AG10803 (cell line): ENCODE measurements around the gene KCNIP4.

Source experiments
- DNase-seq: peaks from one replicate; pipeline ENCODE4 v3.0.0; 2010; ENCODE audit warnings: low read depth
- H3K4me3 ChIP-seq: 2 replicates; pipeline ENCODE4 v1.5.1; 2011; ENCODE audit warnings: mild to moderate bottlenecking, low read length, control low read depth
- TF ChIP-seq, protein P1 (sequence below): conservative IDR thresholded peaks from 2 replicates; pipeline ENCODE4 v1.5.1; 2011; ENCODE audit warnings: mild to moderate bottlenecking, low read length, control low read depth, inconsistent platforms

Gene KCNIP4

DNA sequence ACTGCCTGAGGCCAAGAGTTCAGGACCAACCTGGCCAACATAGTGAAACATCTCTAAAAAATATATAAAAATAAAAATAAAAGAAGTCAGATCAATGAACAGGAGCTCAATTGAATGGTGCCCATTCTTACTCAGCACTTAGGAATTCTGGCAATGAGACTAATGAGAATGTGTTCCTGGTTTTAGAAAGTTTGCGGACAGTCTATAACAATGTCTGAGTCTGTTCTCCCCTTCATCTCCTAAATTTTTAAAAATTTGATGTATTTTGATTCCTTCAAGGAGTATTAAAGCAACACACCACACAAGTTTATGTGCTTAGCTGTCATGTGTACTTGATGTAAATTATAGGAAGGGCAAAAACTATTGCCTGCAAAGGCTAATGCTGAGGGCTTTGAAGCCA, 30.6 kb upstream of the KCNIP4 start:
- H3K4me3 ChIP-seq, result no peak overlapping the region
- TF ChIP-seq, protein P1, sequence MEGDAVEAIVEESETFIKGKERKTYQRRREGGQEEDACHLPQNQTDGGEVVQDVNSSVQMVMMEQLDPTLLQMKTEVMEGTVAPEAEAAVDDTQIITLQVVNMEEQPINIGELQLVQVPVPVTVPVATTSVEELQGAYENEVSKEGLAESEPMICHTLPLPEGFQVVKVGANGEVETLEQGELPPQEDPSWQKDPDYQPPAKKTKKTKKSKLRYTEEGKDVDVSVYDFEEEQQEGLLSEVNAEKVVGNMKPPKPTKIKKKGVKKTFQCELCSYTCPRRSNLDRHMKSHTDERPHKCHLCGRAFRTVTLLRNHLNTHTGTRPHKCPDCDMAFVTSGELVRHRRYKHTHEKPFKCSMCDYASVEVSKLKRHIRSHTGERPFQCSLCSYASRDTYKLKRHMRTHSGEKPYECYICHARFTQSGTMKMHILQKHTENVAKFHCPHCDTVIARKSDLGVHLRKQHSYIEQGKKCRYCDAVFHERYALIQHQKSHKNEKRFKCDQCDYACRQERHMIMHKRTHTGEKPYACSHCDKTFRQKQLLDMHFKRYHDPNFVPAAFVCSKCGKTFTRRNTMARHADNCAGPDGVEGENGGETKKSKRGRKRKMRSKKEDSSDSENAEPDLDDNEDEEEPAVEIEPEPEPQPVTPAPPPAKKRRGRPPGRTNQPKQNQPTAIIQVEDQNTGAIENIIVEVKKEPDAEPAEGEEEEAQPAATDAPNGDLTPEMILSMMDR, result no peak
- DNase-seq, result no peak

DNA sequence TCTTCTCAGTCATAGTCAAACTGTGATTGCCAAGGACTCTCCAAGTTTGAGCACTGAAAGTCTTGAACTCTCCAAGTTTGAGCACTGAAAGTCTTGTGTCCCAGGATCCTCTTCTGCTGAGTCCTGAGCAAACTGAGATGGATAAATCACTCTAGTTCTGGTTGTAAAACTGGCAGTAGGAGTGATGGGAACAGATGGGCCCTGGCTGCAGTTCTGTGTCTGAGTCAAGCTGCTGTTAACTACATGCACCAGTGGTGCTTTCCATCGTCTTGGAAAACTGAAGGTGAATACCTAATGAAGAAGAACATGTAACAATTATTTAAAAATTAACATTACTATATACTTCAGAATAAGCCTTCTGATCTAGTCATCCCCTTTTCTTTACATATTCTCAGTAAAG, 27.6 kb upstream of the KCNIP4 start:
- no peak overlapping the region for H3K4me3 ChIP-seq
- TF ChIP-seq, protein P1, result no peak
- DNase-seq, result no peak

DNA sequence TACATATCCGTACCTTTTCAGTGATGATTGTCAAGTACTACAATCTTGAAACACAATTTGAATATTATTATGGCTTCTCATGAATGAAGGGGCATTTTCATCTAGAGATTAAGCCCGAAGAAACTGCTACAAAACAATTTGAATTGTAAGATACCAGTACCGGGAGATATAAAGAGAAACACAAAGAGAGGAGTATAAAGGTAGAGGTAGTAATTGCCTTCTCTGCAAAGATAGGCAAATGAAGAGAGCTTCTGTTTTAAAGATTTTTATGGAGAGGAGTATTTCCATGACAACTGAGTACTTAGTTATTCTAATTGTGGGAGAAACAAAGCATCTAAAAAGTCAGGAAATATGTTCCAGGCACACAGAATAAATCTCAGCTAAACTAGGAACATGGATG, 25.3 kb upstream of the KCNIP4 start:
- TF ChIP-seq, protein P1, result no peak
- DNase-seq, result no peak
- no peak overlapping the region for H3K4me3 ChIP-seq

DNA sequence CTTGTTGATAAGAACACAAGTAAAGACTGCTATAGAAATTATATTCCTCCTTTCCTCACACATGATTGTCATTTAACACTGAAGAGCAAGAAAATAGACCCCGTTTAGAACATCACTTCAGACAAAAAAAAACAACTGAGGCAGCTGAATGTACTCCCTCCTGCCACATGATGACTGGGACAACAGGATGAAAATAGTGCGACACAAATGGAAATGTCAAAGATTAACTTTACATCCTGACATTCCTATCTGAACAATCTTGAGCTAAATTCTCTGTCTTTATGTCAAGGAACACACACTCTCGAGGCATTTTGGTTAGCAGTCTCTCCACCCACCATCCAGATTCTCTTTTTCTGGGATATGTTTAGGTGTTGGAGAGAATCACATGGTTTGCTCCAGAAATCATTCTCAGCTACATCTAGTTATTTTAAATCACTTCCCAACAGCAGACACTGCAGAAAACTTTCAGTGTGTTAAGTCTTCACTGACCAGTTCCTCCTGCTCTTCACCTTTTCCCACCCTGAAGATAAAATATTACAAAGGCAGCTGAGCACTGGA, 16.3 kb upstream of the KCNIP4 start:
- H3K4me3 ChIP-seq, result no peak overlapping the region
- TF ChIP-seq, protein P1, result no peak
- no peak for DNase-seq

DNA sequence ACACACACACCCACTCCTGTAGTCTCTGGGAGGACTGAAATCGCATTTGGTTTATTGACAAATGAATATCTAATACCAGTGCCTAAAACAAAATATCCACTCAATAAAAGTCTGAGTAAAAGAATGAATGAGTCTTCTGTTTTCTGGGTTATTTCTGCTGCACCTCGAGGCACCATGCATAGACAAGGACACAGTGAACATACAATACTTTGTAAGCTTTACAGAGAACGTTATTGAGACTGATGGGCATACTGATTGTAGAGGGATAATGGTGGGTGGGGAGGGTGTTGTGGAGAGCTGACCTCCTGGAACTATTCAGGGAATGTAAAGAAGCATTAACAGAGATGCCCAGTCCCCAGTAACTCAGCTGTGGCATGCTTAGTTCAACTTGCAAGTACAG, 14.1 kb upstream of the KCNIP4 start:
- no peak overlapping the region for H3K4me3 ChIP-seq
- TF ChIP-seq, protein P1, result no peak
- DNase-seq, result no peak

DNA sequence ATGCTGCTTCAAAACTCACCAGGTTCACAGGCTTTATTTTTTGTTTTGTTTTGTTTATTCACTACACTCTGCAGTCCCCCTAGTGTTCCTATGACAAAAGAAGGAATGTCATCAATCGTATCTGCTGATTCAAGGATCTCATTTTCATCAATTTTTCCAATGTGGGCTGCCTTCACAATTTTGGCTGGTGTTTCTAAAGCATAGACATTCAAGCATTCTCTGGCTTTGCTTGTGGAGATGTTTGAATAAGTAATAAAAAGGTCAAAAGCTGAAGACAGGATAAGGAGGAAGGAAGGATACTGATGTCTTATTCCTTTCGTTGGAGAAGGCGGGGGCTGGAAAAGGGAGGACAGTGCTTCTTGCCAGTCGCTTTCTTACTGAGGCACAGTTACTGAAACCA, 12.2 kb upstream of the KCNIP4 start:
- TF ChIP-seq, protein P1, result no peak
- DNase-seq, result no peak

DNA sequence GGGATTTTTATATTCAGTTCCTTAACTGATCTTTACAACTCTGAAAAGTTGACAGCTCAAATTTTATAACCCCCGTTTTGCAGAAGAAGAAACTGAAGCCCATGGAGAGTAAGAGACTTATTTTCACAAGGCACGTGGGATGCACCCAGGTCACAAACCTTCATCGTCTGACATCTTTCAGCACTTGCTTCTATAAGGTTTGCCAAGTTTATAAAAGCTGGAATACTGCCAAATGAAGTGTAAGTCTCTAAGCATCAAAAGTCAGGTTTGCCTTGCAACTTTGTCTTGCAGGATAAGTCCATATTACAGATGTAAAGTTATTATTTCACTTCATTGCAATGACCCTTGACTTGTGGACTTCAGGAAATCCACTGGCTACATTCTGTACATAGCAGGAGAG, 6.3 kb upstream of the KCNIP4 start:
- H3K4me3 ChIP-seq, result no peak overlapping the region
- DNase-seq, result no peak
- TF ChIP-seq, protein P1, result no peak

More for the DNA sequence above, 12.2 kb upstream of the KCNIP4 start:
- H3K4me3 ChIP-seq, result no peak overlapping the region
